ENCODE data around the gene ADGRL3. TPM values are rescaled to one million over a fixed set of nuclear protein-coding genes. Genes with fewer than 3 reads are reported as not detected.

The ADGRL3 gene
- total and polyA plus RNA-seq, 2 donors (not counting 1 experiment from before 2014, with no cell fraction given): not detected

DNA sequence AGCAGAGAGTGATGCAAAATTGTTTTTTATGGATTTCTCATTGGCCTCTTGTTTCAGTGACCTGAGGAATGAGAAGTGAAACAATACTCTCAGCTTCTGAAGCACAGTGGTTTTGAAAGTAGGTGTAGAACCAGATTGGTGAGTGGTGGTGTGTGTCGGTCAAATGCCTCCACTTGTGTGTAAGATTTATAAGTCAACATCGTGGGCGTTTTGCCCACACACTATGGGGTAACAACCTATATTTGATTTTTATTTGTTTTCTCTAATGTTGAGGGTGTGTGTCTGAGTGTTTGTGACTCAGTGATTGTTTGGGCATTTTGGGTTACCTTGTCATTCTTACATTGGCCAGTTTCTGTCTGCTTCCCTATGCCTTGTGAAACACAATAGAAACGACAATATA lies 23.3 kb downstream of the ADGRL3 start:
- no peak overlapping the region for H3K4me2 ChIP-seq (replicated peaks; ENCODE audit: low read depth, low read length, poor library complexity, severe bottlenecking)
- Mint-ChIP-seq H3K4me3 (no peak overlapping the region), H3K9me3 (ENCODE audit: insufficient read depth) (no peaks in the 10 kb centered on the region), H3K27me3 (no peaks in the 10 kb centered on the region), H3K4me1 (no peaks in the 10 kb centered on the region), H3K27ac (no peak overlapping the region)
- peaks cover 0 to 6% (median 1%) of the 10 kb centered on the region in 3 donors for H3K9me3 ChIP-seq (ENCODE audit: control extremely low read depth in 1 of 3, control insufficient read depth in 2 of 3, insufficient read depth in 1 of 3, low read length in 2 of 3)
- H4K20me1 ChIP-seq (ENCODE audit: control insufficient read depth, insufficient read depth, low read length, poor library complexity, severe bottlenecking): no peaks in the 10 kb centered on the region
- WGBS (ENCODE audit: insufficient coverage): 100% methylated on average over 1 of the region's 4 CpGs
- H3K27me3 ChIP-seq (replicated peaks in 1 of 4; ENCODE audit: control extremely low read depth in 1 of 4, control insufficient read depth in 3 of 4, insufficient read depth in 4 of 4, low read length in 3 of 4): no peaks in the 10 kb centered on the region
- TF ChIP-seq, protein P1, sequence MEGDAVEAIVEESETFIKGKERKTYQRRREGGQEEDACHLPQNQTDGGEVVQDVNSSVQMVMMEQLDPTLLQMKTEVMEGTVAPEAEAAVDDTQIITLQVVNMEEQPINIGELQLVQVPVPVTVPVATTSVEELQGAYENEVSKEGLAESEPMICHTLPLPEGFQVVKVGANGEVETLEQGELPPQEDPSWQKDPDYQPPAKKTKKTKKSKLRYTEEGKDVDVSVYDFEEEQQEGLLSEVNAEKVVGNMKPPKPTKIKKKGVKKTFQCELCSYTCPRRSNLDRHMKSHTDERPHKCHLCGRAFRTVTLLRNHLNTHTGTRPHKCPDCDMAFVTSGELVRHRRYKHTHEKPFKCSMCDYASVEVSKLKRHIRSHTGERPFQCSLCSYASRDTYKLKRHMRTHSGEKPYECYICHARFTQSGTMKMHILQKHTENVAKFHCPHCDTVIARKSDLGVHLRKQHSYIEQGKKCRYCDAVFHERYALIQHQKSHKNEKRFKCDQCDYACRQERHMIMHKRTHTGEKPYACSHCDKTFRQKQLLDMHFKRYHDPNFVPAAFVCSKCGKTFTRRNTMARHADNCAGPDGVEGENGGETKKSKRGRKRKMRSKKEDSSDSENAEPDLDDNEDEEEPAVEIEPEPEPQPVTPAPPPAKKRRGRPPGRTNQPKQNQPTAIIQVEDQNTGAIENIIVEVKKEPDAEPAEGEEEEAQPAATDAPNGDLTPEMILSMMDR (IDR thresholded peaks at IDR 0.05): no peak
- TF ChIP-seq EZH2 (IDR thresholded peaks at IDR 0.05; ENCODE audit: borderline replicate concordance, insufficient read depth, low read depth, low read length, poor library complexity, severe bottlenecking): no peak
- H2AFZ ChIP-seq (ENCODE audit: insufficient read depth, low read depth, low read length, poor library complexity, severe bottlenecking): no peak overlapping the region
- H3K9ac ChIP-seq (ENCODE audit: low read length): no peak overlapping the region
- ATAC-seq (ENCODE audit: low read depth) (no peak), DNase-seq (no peak)
- H3K4me3 ChIP-seq (ENCODE audit: control extremely low read depth in 1 of 5, extremely low read depth in 1 of 5, insufficient read depth in 1 of 5, low read depth in 2 of 5, low read length in 4 of 5): no peak overlapping the region
- POLR2A ChIA-PET: no interaction called here
- intact Hi-C loops (cut with micrococcal nuclease): no loop called here
- H3K4me1 ChIP-seq (ENCODE audit: control insufficient read depth in 2 of 2, insufficient read depth in 2 of 2, low read length in 2 of 2): no peaks in the 10 kb centered on the region
- H3K27ac ChIP-seq (ENCODE audit: low read length in 2 of 2): no peak overlapping the region
- CTCF ChIA-PET: no interaction called here
- H3K79me2 ChIP-seq (ENCODE audit: control insufficient read depth, insufficient read depth, low read length): no peaks in the 10 kb centered on the region
- H3K36me3 ChIP-seq (replicated peaks in 1 of 2; ENCODE audit: control extremely low read depth in 1 of 2, control insufficient read depth in 1 of 2, extremely low read depth in 1 of 2, insufficient read depth in 2 of 2, low read length in 1 of 2): no peaks in the 10 kb centered on the region

DNA sequence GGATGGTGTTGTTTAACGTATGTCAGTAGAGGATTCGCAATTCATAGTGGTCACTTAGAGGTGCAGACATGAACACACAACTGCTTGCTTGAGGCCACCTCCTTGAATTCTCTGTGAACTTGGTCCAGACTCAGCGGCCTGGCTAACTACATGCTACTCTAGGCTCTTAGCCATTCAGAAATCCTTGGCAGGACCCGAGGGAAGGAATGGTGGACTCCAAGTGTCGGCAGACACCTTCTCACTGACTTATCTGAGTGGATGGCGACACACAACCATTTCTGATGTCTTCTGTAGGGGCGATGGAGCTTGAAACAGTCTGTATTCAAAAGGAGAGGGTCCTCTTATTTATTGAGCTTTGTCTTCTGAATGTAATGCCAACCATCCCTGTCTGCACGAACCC lies 24.4 kb downstream of the ADGRL3 start:
- peaks cover 0 to 5% (median 1%) of the 10 kb centered on the region in 3 donors for H3K9me3 ChIP-seq (ENCODE audit: control extremely low read depth in 1 of 3, control insufficient read depth in 2 of 3, insufficient read depth in 1 of 3, low read length in 2 of 3)
- H3K9ac ChIP-seq (ENCODE audit: low read length): no peak overlapping the region
- 83% methylated on average over 6 of the region's 8 CpGs for WGBS (ENCODE audit: insufficient coverage)
- intact Hi-C loops (cut with micrococcal nuclease): no loop called here
- H3K9me3 Mint-ChIP-seq (ENCODE audit: insufficient read depth): no peaks in the 10 kb centered on the region
- no peaks in the 10 kb centered on the region for H3K4me1 Mint-ChIP-seq
- DNase-seq (no peak), ATAC-seq (ENCODE audit: low read depth) (no peak)
- H3K4me2 ChIP-seq (replicated peaks; ENCODE audit: low read depth, low read length, poor library complexity, severe bottlenecking): no peak overlapping the region
- H3K27ac ChIP-seq (ENCODE audit: low read length in 2 of 2): no peak overlapping the region
- no peak overlapping the region for H3K4me3 ChIP-seq (ENCODE audit: control extremely low read depth in 1 of 5, extremely low read depth in 1 of 5, insufficient read depth in 1 of 5, low read depth in 2 of 5, low read length in 4 of 5)
- TF ChIP-seq, protein P1 (IDR thresholded peaks at IDR 0.05): no peak
- TF ChIP-seq EZH2 (IDR thresholded peaks at IDR 0.05; ENCODE audit: borderline replicate concordance, insufficient read depth, low read depth, low read length, poor library complexity, severe bottlenecking): no peak
- no peak overlapping the region for H3K27ac Mint-ChIP-seq
- ChIA-PET CTCF (no interaction called here), POLR2A (no interaction called here)
- no peaks in the 10 kb centered on the region for H3K36me3 ChIP-seq (replicated peaks in 1 of 2; ENCODE audit: control extremely low read depth in 1 of 2, control insufficient read depth in 1 of 2, extremely low read depth in 1 of 2, insufficient read depth in 2 of 2, low read length in 1 of 2)
- no peaks in the 10 kb centered on the region for H4K20me1 ChIP-seq (ENCODE audit: control insufficient read depth, insufficient read depth, low read length, poor library complexity, severe bottlenecking)
- H3K27me3 Mint-ChIP-seq: no peaks in the 10 kb centered on the region
- H3K79me2 ChIP-seq (ENCODE audit: control insufficient read depth, insufficient read depth, low read length): no peaks in the 10 kb centered on the region
- H3K27me3 ChIP-seq (replicated peaks in 1 of 4; ENCODE audit: control extremely low read depth in 1 of 4, control insufficient read depth in 3 of 4, insufficient read depth in 4 of 4, low read length in 3 of 4): no peaks in the 10 kb centered on the region
- H3K4me3 Mint-ChIP-seq: no peak overlapping the region
- H3K4me1 ChIP-seq (ENCODE audit: control insufficient read depth in 2 of 2, insufficient read depth in 2 of 2, low read length in 2 of 2): no peaks in the 10 kb centered on the region
- H2AFZ ChIP-seq (ENCODE audit: insufficient read depth, low read depth, low read length, poor library complexity, severe bottlenecking): no peak overlapping the region

Data from B cell (primary cell).